ENCODE results near the gene TBCD. TPM values are rescaled to one million over a fixed set of nuclear protein-coding genes. Genes with fewer than 3 reads are reported as not detected.

The TBCD gene
- total RNA-seq, 1 donor from 2014 or later: 31.8 TPM

- no peaks in the 10 kb centered on the region for H3K9me3 Mint-ChIP-seq (ENCODE audit: unreplicated experiment)
- no peak overlapping the region for H3K4me2 ChIP-seq (ENCODE audit: low read length)
- no peaks in the 10 kb centered on the region for H3K36me3 ChIP-seq (ENCODE audit: insufficient read depth, low read length)
- no peaks in the 10 kb centered on the region for H3K9me3 ChIP-seq (ENCODE audit: insufficient read depth, low read depth, low read length)
- DNase-seq (ENCODE audit: low read depth): no peak
- no peak overlapping the region for H3K9ac ChIP-seq (ENCODE audit: low read length)
- no peak overlapping the region for H3K4me3 Mint-ChIP-seq (ENCODE audit: unreplicated experiment)
- no peak overlapping the region for H3K27ac ChIP-seq (ENCODE audit: low read depth, low read length)
- H3K4me1 Mint-ChIP-seq (ENCODE audit: low read depth, unreplicated experiment): peaks cover 1% of the 10 kb centered on the region
- H3K27me3 ChIP-seq (ENCODE audit: insufficient read depth, low read length): no peaks in the 10 kb centered on the region
- H3K4me3 ChIP-seq (ENCODE audit: insufficient read depth, low read depth, low read length): no peak overlapping the region
- no peaks in the 10 kb centered on the region for H3K36me3 Mint-ChIP-seq (ENCODE audit: low read depth, unreplicated experiment)
- H4K20me1 ChIP-seq (ENCODE audit: insufficient read depth, low read length): no peaks in the 10 kb centered on the region
- H2AFZ ChIP-seq (ENCODE audit: low read depth, low read length): no peak overlapping the region
- no peaks in the 10 kb centered on the region for H3K4me1 ChIP-seq (ENCODE audit: insufficient read depth, low read length)
- peaks cover 9% of the 10 kb centered on the region for H3K27me3 Mint-ChIP-seq (ENCODE audit: low read depth, unreplicated experiment)
- TF ChIP-seq CTCF (IDR thresholded peaks at IDR 0.05; ENCODE audit: insufficient read depth, low read depth, low read length) (no peak), EZH2 (IDR thresholded peaks at IDR 0.05; ENCODE audit: insufficient read depth, low read length) (no peak)
- FAIRE-seq: no peak
- H3K27ac Mint-ChIP-seq (ENCODE audit: unreplicated experiment): no peak overlapping the region
- H3K79me2 ChIP-seq (ENCODE audit: insufficient read depth, low read length): no peaks in the 10 kb centered on the region
These were observed 42.0 kb upstream of the TBCD start for GRCh38 chr17:82709676-82710498.

GRCh38 chr17:82710499-82711232 lies 41.2 kb upstream of the TBCD start:
- no peak for TF ChIP-seq CTCF (IDR thresholded peaks at IDR 0.05; ENCODE audit: insufficient read depth, low read depth, low read length)
- TF ChIP-seq EZH2 (IDR thresholded peaks at IDR 0.05; ENCODE audit: insufficient read depth, low read length): no peak
- Histone ChIP-seq H3K4me2 (ENCODE audit: low read length) (no peak overlapping the region), H3K9ac (ENCODE audit: low read length) (no peak overlapping the region), H3K4me1 (ENCODE audit: insufficient read depth, low read length) (no peaks in the 10 kb centered on the region), H3K27ac (ENCODE audit: low read depth, low read length) (no peak overlapping the region), H3K36me3 (ENCODE audit: insufficient read depth, low read length) (no peaks in the 10 kb centered on the region), H3K9me3 (ENCODE audit: insufficient read depth, low read depth, low read length) (no peaks in the 10 kb centered on the region), H4K20me1 (ENCODE audit: insufficient read depth, low read length) (no peaks in the 10 kb centered on the region), H3K79me2 (ENCODE audit: insufficient read depth, low read length) (no peaks in the 10 kb centered on the region), H3K4me3 (ENCODE audit: insufficient read depth, low read depth, low read length) (no peak overlapping the region), H3K27me3 (ENCODE audit: insufficient read depth, low read length) (no peaks in the 10 kb centered on the region), H2AFZ (ENCODE audit: low read depth, low read length) (no peak overlapping the region)
- Mint-ChIP-seq H3K4me1 (ENCODE audit: low read depth, unreplicated experiment) (peaks cover 1% of the 10 kb centered on the region), H3K36me3 (ENCODE audit: low read depth, unreplicated experiment) (no peaks in the 10 kb centered on the region), H3K27ac (ENCODE audit: unreplicated experiment) (no peak overlapping the region), H3K9me3 (ENCODE audit: unreplicated experiment) (no peaks in the 10 kb centered on the region), H3K4me3 (ENCODE audit: unreplicated experiment) (no peak overlapping the region), H3K27me3 (ENCODE audit: low read depth, unreplicated experiment) (peaks cover 9% of the 10 kb centered on the region)
- FAIRE-seq (no peak), DNase-seq (ENCODE audit: low read depth) (no peak)
